ENCODE results near the gene ZNF511. TPM values are rescaled to one million over a fixed set of nuclear protein-coding genes. Genes with fewer than 3 reads are reported as not detected.
"Not testable (repeated sequence)": the region's sequence is repeated elsewhere in the genome, so short reads cannot be mapped to it uniquely, and the experiment has no call there.

ZNF511 gene
- 10 to 100 TPM; 52.8 to 74.2 TPM for total RNA-seq

GRCh38 chr10:133308421-133309099, at the start of gene ZNF511, which contains the start of gene TUBGCP2:
ZNF511 (plus strand) TSS chr10:133308914; CDS start chr10:133308944, 30 bp downstream.
TUBGCP2 (minus strand) TSS chr10:133308872; CDS start chr10:133302941, 5,931 bp downstream.
- ATAC-seq (replicated peaks) = peak; percentile 82
- Mint-ChIP-seq H3K4me3 (peak within 1 kb of the TSS; percentile 94), H3K4me1 (peaks cover 21% of the 10 kb centered on the region), H3K27me3 (no peaks in the 10 kb centered on the region), H3K36me3 (ENCODE audit: low read depth) (peaks cover 52% of the 10 kb centered on the region), H3K9me3 (no peaks in the 10 kb centered on the region), H3K27ac (peak within 1 kb of the TSS; percentile 99)

DNA sequence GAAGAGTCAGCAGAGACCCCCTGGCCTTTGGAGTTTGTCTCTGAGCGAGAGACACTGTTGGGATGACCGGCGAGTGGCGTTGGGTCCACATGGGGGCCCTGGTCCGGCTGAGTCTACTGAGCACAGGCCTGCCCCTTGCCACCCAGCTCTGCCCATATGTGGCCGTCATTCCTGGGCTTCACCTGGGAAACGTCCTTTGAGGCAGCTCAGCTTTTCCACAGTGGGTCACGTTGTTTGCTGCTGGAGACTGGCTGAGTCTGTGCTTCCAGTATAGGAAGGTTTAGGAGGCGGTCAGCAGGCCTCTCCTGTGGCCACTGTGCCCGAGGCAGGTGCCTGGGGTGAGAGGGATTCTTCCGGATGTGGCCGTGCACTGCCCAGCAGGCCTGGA, 49.1 kb upstream of the ZNF511 start:
- Mint-ChIP-seq H3K9me3 (no peaks in the 10 kb centered on the region), H3K4me1 (peaks cover 12% of the 10 kb centered on the region), H3K4me3 (peak overlapping the region; percentile 60), H3K27ac (peak overlapping the region; percentile 89), H3K36me3 (ENCODE audit: low read depth) (peaks cover 30% of the 10 kb centered on the region), H3K27me3 (no peaks in the 10 kb centered on the region)
- no peak for ATAC-seq (replicated peaks)

DNA sequence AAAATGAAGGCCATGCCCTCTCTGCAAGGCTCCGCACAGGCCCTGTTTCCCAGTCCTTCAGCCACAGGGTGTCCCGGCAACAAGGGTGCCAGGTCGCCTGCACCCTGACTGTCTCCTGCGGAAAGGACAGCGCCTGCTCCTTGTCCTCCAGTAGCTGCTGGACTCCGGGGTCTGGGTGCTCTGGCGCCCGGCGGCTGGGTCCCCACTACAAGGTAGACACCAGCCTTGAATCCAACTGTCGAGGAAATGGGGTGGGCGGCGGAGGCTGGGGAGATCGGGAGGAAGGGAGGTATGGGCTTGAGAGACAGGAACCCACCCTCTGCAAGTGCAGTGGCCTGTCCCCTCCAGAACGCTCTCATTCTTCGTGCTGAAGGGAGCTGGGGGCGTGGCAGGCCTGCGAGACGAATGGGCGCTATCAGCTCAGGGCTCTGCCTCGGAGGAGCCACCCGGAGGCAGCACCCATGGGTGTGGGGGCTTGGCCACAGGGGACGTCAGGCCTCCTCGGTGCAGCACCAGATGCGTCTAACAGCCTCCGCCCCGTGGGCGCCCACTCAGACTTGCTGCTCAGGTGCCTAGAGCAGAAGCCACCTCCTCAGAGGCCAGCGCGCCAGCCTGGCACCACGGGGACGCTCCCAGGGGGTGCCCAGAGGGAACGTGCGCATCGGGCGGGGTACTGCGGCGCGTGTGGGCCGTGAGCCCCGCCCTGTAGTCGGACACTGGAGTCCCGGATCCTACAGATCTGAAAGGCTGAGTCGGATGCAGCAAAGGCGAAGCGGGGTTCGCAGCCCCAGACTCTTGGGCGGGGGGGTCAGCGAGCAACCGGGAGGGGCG, 47.6 kb upstream of the ZNF511 start:
- peak; percentile 73 for ATAC-seq (replicated peaks)
- H3K27me3 Mint-ChIP-seq = no peaks in the 10 kb centered on the region
- H3K9me3 Mint-ChIP-seq = no peaks in the 10 kb centered on the region
- peak overlapping the region; percentile 88 for H3K27ac Mint-ChIP-seq
- peak overlapping the region; percentile 60 for H3K4me3 Mint-ChIP-seq
- H3K36me3 Mint-ChIP-seq (ENCODE audit: low read depth) = peaks cover 43% of the 10 kb centered on the region
- H3K4me1 Mint-ChIP-seq = peaks cover 14% of the 10 kb centered on the region

DNA sequence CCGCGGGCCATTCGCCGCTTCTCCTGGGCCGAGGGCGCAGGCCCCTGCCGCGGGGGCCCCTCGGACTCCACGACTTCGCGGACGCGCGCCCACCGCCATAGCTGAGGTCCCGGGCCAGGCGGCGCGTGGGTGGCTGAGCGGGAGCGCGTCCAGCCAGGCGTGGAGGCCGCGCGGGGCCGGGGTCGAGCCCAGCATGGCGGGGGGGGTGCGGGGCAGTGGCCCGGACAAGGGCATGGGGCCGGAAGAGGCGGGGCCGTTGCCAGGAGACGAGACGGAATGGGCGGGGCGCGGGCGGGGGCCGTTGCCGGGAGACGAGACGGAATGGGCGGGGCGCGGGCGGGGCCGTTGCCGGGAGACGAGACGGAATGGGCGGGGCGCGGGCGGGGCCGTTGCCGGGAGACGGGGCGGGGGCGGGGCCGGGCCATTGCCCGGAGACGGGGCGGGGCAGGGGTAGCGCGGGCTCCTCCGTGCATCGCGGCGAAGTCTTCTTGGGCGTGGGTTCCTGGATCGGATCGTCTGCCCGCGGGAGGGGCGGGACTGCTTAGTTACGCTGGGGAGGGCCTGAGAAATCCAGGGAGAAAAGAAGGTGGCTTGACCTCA, 46.9 kb upstream of the ZNF511 start:
- ATAC-seq (replicated peaks) = peak; percentile 52
- Mint-ChIP-seq H3K36me3 (ENCODE audit: low read depth) (peaks cover 43% of the 10 kb centered on the region), H3K27ac (peak overlapping the region; percentile 88), H3K27me3 (no peaks in the 10 kb centered on the region), H3K9me3 (no peaks in the 10 kb centered on the region), H3K4me3 (peak overlapping the region; percentile 60), H3K4me1 (peaks cover 14% of the 10 kb centered on the region)

DNA sequence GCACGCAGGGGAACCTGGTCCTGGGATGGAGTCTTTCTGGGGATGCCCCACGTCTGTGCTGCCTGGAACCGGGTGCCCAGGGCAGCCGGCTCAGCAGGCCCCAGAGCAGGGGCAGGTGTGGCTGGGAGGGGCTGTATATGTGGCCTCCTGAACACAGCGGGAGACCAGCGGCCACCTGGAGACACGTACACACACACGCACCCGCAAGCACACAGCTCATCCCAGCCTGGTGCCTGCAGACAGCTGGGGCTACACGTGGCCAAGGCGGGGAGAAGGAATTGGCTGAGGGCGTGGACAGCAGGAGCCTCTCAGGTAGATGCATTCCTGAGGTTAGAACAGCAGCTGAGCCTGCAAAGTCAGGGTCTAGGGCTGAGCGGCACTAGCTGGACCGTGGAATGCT, 46.0 kb upstream of the ZNF511 start:
- H3K4me3 Mint-ChIP-seq = peak overlapping the region; percentile 42
- no peaks in the 10 kb centered on the region for H3K27me3 Mint-ChIP-seq
- H3K9me3 Mint-ChIP-seq = no peaks in the 10 kb centered on the region
- peaks cover 14% of the 10 kb centered on the region for H3K4me1 Mint-ChIP-seq
- ATAC-seq (replicated peaks) = no peak
- H3K27ac Mint-ChIP-seq = no peak overlapping the region
- peaks cover 43% of the 10 kb centered on the region for H3K36me3 Mint-ChIP-seq (ENCODE audit: low read depth)

- Mint-ChIP-seq H3K27ac (no peak overlapping the region), H3K4me3 (peak overlapping the region; percentile 31), H3K4me1 (peaks cover 14% of the 10 kb centered on the region), H3K9me3 (no peaks in the 10 kb centered on the region), H3K27me3 (no peaks in the 10 kb centered on the region), H3K36me3 (ENCODE audit: low read depth) (peaks cover 43% of the 10 kb centered on the region)
- no peak for ATAC-seq (replicated peaks)
These were observed 45.0 kb upstream of the ZNF511 start for GRCh38 chr10:133263674-133264073.

- peaks cover 37% of the 10 kb centered on the region for H3K36me3 Mint-ChIP-seq (ENCODE audit: low read depth)
- H3K4me1 Mint-ChIP-seq = peaks cover 8% of the 10 kb centered on the region
- peak overlapping the region; percentile 31 for H3K4me3 Mint-ChIP-seq
- H3K27me3 Mint-ChIP-seq = no peaks in the 10 kb centered on the region
- no peak for ATAC-seq (replicated peaks)
- H3K27ac Mint-ChIP-seq = no peak overlapping the region
- H3K9me3 Mint-ChIP-seq = no peaks in the 10 kb centered on the region
These were observed 44.3 kb upstream of the ZNF511 start for GRCh38 chr10:133264461-133264860.

- not testable (repeated sequence) for H3K9me3 Mint-ChIP-seq; H3K27me3 Mint-ChIP-seq; H3K4me3 Mint-ChIP-seq; ATAC-seq (replicated peaks); H3K4me1 Mint-ChIP-seq
- Mint-ChIP-seq H3K36me3 (ENCODE audit: low read depth) (peaks cover 42% of the 10 kb centered on the region), H3K27ac (peak overlapping the region; percentile 41)
These were observed 43.7 kb upstream of the ZNF511 start for GRCh38 chr10:133265052-133265451.

GRCh38 chr10:133266056-133266795, 42.5 kb upstream of the ZNF511 start:
- Mint-ChIP-seq H3K27me3 (no peaks in the 10 kb centered on the region), H3K9me3 (no peaks in the 10 kb centered on the region), H3K27ac (no peak overlapping the region), H3K36me3 (ENCODE audit: low read depth) (peaks cover 53% of the 10 kb centered on the region), H3K4me1 (peaks cover 7% of the 10 kb centered on the region), H3K4me3 (no peak overlapping the region)
- no peak for ATAC-seq (replicated peaks)

GRCh38 chr10:133267293-133267692, 41.4 kb upstream of the ZNF511 start:
- Mint-ChIP-seq H3K9me3 (no peaks in the 10 kb centered on the region), H3K36me3 (ENCODE audit: low read depth) (peaks cover 63% of the 10 kb centered on the region), H3K4me3 (no peak overlapping the region), H3K27me3 (no peaks in the 10 kb centered on the region), H3K4me1 (peaks cover 7% of the 10 kb centered on the region), H3K27ac (no peak overlapping the region)
- ATAC-seq (replicated peaks) = no peak

DNA sequence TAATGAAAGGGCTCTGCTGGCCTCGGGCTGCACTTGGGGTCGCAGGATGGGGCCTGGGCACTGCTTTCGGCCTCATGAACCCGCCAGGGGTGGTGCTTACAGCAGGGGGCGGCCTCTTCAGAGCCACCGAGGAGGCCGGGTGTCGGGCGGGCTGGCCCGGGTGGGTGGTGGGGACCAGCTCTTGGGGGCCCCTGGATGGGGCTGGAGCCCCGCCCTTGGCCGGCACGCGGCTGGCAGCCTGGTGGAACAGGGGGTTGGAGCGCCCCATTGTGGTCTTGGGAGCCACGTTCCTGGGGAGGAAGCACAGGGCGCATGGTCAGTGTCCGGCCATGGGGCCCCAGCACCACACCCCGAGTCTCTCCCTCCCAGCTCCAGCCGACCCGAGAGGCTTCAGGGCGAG, 40.9 kb upstream of the ZNF511 start:
- Mint-ChIP-seq H3K27me3 (no peaks in the 10 kb centered on the region), H3K36me3 (ENCODE audit: low read depth) (peaks cover 63% of the 10 kb centered on the region), H3K27ac (no peak overlapping the region), H3K4me3 (no peak overlapping the region), H3K9me3 (no peaks in the 10 kb centered on the region), H3K4me1 (peaks cover 7% of the 10 kb centered on the region)
- no peak for ATAC-seq (replicated peaks)

- ATAC-seq (replicated peaks) = no peak
- Mint-ChIP-seq H3K4me3 (no peak overlapping the region), H3K36me3 (ENCODE audit: low read depth) (peaks cover 63% of the 10 kb centered on the region), H3K9me3 (no peaks in the 10 kb centered on the region), H3K27me3 (no peaks in the 10 kb centered on the region), H3K4me1 (peaks cover 7% of the 10 kb centered on the region), H3K27ac (no peak overlapping the region)
These were observed 40.2 kb upstream of the ZNF511 start for GRCh38 chr10:133268532-133268931.

DNA sequence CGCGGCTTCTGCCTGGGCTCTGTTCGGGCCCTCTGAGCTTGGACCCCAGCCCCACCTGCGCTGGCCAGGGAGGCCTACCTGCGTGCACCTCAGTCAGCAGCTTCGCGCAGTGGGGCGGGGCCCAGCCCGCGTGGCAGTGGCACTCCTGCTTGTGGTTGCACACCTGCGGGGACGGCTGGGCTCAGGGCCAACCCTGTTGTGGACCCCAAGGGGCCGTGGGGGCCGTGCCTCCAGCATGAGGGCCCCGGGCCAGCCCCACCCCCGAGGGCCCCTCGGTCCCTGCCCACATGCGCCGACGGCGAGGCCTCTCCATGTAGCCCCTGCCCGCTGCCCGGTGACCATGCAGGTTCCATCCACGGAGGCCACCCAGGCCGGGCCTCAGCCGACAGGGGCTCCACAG, 39.3 kb upstream of the ZNF511 start:
- Mint-ChIP-seq H3K4me3 (no peak overlapping the region), H3K27me3 (no peaks in the 10 kb centered on the region), H3K4me1 (peaks cover 4% of the 10 kb centered on the region), H3K27ac (no peak overlapping the region), H3K36me3 (ENCODE audit: low read depth) (peaks cover 54% of the 10 kb centered on the region), H3K9me3 (no peaks in the 10 kb centered on the region)
- no peak for ATAC-seq (replicated peaks)

DNA sequence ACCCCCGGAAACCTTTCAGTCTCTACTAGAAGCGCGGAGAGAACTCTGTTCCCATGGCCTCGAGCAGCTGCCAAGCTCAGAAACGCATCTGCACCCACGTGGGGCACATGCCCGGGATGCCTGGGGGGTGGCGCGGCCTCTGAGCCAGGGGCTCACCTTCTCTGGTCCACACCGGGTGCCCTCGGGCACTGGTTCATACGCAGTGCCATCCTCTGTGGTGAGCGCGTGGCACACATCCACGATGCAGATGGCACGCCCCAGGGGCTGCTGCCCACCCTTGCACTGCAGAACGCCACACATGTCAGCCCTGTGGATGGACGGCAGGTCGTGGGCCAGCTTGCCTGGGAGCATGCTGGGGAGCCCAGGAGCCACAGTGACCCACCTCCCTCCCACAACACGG, 38.5 kb upstream of the ZNF511 start:
- H3K4me3 Mint-ChIP-seq = no peak overlapping the region
- H3K4me1 Mint-ChIP-seq = no peaks in the 10 kb centered on the region
- peaks cover 56% of the 10 kb centered on the region for H3K36me3 Mint-ChIP-seq (ENCODE audit: low read depth)
- H3K27ac Mint-ChIP-seq = no peak overlapping the region
- no peaks in the 10 kb centered on the region for H3K9me3 Mint-ChIP-seq
- no peaks in the 10 kb centered on the region for H3K27me3 Mint-ChIP-seq
- ATAC-seq (replicated peaks) = no peak

All from activated T-helper 17 cell treated with anti-CD3 and anti-CD28 coated beads, Interleukin-2, amount 50 U/mL, for 72 hours (primary cell).